Activated gamma-delta T cell (primary cell): ENCODE data around the gene ZMYND8.
A peak's percentile ranks its signal among the peaks of the same experiment; 100 is the strongest.
"Not testable (repeated sequence)": the region's sequence is repeated elsewhere in the genome, so short reads cannot be mapped to it uniquely, and the experiment has no call there.

Experiments used
- DNase-seq: peaks from one replicate; lab custom pipeline; 2025; lab: John Stamatoyannopoulos, UW

ZMYND8 gene

DNA sequence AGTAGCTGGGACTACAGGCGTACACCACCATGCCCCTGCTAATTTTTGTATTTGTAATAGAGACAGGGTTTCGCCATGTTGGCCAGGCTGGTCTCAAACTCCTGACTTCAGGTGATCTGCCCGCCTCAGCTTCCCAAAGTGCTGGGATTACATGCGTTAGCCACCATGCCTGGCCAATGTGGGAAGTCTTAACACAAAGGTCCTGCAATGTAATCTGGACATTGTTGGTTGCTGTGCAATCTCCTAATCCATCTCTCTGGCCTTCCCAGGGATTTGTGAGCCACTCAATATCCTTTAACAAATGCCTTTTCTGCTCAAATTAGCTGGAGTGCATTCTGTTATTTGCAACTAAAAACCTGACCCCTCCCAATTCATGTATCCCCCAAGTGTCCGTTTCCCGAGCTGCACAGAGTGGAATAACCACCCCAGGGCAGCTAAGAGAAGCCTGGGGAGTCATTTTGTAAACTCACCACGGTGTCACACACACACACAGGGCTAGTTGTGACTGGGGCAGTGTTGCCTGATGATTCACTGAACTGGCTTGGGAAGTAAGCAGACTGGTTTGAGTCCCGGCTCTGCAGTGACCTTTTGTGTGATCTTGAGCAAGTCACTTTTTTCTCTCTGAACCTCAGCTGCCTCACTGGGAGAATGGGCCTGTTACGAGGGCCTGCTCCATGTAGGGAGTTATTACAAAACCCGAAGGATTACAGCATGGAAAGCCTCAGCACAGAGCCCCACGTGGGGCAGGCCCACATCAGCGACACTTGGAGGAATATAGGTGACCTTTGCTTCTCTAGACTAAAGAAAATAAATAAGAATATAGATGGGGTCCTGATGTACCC lies 152.3 kb downstream of the ZMYND8 start:
- DNase-seq: no peak

DNA sequence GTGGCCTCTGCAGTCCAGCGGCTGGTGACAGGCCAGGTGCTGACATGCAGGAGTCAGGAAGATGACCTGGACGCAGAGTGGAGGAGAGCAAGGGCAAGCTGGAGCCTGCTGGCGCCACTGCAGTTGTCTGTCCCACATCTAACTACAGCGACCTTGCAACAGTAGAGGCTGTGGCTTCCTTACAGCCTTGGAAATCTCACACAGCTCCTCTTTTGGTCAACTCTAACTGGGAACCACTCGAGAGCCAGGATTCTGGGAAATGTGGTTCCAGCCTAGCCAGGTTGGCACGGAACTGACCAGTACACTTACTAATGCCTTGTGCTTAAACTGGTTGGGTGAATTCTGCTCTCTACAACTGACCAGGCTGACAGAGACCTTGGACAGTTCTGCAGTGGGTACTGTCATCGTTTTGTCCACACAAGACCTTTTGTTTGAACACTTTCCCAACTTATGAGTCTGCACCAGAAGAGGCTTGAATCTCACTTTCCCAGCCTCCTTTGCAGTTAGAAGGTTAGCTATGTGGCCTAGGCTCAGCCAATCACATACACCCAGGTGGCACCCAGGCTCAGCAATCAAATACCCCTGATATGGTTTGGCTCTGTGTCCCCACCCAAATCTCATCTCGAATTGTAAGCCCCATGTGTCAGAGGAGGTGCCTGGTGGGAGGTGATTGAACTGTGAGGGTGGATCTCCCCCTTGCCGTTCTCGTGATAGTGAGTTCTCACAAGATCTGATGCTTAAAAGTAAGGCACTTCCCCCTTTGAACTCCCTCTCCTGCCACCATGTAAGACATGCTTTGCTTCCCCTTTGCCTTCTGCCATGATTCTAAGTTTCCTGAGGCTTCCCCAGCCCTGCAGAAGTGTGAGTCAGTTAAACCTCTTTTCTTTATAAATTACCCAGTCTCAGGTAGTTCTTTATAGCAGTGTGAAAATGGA lies 153.5 kb downstream of the ZMYND8 start:
- DNase-seq: no peak

DNA sequence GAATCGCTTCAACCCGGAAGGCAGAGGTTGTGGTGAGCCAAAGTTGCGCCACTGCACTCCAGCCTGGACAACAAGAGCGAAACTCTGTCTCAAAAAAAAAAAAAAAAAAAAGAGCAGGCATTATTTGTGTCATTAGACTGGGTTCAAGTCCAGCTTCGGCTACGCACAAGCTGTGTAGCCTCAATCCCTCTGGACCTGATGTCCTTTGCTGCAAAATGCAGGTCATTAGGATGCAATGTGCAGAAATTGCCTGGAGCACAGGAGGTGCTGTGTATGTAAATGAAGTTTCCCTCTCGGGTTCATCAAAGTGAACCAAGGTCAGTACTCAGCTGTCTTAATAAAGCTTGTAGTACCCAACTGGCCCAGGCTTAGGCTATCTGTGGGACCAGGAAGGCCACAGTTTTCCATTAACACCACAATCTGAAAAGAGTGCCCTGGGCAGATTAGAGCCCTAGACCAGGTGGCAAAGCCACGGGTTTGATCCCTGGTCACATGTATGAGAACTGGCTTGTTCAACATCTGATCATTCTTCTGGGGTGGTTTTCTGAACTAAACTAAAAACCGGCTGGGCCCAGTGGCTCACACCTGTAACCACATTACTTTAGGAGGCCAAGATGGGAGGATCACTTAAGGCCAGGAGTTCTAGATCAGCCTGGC lies 155.3 kb downstream of the ZMYND8 start:
- DNase-seq: no peak

DNA sequence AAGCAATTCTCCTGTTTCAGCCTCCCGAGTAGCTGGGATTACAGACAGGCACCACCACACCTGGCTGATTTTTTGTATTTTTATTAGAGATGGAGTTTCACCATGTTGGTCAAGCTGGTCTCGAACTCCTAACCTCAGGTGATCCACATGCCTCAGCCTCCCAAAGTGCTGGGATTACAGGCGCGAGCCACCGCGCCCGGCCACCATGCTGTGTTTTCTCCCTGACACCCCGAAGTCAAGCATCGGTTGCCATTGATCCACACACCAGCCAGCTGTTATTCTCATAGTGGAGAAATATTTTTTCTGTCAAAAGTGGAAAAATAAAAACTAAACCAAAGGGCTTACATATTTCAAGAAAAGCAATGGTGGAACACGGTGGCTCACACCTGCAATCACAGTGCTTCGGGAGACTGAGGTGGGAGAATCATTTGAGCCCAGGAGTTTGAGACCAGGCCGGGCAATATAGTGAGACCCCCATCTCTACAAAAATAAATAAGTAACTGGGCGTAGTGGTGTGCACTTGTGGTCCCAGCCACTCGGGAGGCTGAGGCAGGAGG lies 157.4 kb downstream of the ZMYND8 start:
- DNase-seq: no peak

DNA sequence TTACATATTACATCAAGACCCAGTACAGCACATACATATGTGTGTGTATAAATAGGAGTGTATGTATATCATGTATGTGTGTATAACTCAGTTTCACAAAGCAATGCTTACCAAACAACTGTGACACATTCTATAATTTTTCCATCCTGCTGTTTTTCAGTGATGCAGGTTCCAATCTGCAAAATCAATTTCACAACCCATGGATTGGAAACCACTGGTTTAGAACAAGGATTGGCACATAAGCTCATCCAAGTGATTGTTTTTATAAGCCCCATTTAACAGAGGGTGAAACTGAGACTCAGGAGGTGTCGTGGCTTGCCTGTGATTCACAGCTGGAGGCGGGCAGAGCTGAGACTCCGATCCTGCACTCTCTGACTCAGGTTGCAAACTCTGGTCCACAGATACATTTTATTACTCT lies 158.2 kb downstream of the ZMYND8 start:
- DNase-seq: no peak

DNA sequence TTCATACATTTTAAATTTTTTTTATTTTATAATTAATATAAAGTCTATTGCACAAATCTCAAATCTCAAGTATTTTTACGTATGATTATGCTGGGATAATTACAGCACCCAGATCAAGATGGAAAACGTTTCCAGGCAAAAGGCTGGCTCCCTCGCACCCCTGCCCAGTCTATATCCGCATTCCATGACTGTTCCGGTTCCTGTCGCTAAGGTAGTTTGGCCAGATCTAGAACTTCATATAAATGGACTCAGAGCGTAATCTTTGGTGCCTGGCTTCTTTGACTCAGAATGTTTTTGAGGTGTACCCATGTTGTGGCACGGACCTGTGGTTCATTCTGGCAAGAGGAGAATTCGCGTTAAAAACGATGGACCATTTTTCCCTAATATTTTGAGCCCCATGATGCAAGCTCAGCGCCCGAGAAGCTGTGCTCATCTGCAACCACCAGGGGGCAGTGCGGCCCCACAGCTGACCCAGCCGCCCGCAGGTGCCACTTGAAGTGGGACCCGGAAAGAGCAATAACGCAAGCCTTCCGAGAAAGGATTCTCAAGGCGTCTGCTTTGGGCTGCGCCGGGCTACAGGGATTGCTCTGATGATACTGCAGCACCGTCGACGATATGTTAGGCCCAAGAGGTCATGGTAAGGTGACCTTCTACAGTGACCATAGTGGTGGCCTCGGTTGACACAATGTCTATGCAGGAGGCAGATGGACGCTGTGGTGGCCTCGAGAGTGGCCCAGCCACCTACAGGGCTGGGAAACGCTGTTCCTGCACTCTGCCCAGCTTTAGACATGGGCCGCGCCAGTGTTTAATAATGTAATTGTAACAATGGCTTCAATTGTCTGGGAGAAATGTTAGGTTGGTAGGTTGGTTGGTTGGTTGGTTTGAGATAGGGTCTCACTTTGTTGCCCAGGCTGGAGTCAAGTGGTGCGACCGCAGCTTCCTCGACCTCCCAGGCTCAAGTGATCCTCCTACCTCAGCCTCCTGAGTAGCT lies 160.1 kb downstream of the ZMYND8 start:
- peak; percentile 49 for DNase-seq

DNA sequence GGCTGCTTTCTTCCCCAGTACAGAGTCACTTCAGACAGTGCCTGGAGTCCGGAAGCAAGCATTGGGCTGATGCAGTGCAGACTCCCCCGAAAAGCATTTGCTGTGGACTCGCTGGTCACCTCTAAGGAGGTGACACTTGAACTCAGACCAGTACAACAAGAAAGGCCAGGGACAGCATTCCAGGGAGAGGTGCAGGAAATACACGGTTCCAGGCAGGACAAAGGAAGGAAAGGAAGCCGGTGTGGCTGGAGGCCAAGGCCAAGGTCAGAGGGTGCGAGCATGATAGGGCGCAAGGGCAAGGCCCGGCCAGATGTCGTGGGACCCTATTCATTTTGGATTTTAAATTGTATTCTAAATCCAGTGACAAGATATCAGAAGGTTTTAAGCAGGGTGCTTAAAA lies 160.9 kb downstream of the ZMYND8 start:
- no peak for DNase-seq

DNA sequence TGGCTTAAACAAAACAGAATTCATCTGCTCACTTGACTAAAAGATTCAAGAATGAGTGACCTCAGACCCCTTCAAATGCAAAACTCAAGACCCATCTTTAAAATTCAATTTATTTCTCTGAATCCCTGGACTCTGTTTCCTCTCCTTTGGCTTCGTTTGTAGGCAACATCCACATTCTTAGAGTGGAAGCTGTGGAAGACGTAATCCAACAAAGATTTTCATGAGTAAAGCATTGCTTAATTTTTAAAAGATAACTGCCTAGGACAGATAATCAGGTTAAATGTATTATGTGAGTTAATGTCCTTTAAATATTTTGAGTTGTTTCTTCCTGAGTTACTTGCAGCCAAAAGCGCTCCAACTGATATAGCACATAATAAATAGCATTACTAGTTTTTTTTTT lies 164.5 kb downstream of the ZMYND8 start:
- DNase-seq: no peak

DNA sequence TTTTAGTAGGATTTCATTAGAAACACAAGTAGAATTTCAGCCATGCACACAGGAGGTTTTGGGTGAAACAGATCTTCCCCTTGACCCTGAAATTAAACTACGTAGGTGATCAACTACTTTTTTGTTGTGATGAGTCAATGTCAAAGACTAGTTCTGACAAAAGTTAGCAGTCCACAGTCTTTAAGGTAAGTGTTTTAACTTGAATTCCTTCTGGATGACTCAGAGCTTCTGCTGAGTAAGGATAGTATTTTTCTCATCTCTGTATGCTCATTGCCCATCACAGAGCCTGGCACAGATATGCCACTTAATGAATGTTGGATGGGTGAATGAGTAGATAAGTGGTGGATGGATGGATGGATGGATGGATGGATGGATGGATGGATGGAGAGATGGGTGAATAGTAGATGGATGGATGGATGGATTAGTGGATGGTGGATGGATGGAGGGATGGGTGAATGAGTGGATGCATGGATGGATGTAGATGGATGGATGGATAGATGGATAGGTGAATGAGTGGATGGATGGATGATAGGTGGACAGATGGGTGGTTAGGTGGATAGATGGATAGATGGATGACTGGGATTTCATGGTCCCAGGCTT lies 165.3 kb downstream of the ZMYND8 start:
- no peak for DNase-seq

DNA sequence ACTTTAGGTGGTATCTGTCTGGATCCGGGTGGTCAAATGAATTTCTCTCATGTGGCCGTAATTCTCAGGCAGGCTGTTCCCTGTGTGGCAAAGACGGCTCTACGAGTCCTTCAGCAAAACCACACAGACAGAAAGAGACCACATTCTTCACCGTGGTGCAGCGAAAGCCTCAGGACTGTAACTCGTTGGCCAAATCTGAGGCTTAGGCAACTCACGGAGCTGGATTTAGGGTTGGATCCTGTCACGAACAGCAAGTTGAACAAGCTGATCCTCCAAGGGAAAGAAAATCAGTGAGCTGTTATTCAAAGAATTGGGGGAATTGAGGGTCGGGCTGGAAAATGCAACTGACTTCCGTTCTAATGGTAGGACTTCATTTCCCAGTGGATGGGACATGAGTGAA lies 167.4 kb downstream of the ZMYND8 start:
- no peak for DNase-seq

DNA sequence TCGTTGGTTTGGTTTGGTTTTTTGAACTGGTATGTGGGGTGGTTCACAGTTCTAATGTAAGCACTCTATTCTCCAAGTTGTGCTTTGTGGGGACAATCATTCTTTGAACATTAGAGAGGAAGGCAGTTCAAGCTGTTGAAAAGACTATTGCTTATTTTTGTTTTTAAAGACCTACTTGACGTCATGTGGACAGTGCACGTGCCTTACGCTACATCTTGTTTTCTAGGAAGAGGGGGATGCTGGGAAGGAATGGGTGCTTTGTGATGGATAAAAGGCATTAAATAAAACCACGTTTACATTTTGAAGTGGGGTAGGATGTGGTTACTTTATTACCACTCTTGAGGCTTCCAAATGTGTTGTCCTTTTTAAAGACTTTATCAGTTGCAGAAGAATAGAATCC lies 168.0 kb downstream of the ZMYND8 start:
- DNase-seq: no peak

DNA sequence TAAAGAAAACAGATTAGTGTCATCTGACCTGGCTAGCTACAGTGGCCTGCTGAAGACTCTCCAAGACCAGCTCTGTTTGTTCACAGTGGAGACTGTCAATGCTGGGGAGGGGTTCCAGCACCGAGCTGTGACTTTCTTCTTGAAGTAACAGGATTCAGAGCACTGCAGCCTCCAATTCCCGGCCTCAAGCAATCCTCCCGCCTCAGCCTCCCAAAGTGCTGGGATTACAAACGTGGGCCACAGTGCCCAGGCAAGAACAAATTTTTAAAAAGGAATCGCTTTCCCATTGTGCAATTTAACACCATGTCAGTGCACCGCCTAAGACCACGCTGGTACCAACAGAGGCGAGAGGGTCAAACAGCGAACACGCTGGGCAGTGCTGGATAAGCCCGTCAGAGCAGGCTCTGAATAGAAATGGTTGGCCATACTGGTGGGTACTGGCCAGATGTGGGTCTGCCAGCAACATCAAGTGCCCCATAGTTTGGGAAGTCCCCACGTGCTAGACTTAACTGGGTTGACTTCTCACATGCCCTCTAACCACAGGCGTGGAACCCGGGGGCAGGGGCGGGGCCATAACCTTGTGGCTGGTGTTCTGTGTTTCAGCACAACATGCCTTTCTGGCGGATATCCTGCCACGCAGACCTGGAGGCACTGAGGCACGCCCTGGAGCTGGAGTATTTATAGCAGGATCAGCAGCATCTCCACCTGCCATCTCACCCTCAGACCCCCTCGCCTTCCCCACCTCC lies 168.9 kb downstream of the ZMYND8 start:
- DNase-seq: no peak

DNA sequence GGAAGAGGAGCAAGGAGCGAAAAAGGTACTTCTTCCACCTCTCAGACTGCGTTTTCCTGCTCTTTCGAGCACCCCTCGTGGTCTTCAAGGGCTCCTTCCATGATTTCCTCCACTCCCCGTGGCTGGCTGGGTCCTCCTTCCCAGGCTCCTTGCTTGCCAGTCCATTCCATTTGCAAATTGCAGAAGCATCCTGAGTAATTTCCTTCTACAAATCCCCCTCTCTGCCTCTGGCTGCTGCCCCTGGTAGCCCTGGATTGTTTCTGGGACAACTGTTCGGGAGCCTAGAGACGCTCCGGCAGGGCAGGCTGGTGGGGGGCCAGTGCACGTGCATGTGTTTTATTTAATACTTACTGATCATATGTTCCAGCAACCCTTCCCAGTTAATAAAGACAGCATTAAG lies 173.1 kb downstream of the ZMYND8 start:
- DNase-seq: no peak

DNA sequence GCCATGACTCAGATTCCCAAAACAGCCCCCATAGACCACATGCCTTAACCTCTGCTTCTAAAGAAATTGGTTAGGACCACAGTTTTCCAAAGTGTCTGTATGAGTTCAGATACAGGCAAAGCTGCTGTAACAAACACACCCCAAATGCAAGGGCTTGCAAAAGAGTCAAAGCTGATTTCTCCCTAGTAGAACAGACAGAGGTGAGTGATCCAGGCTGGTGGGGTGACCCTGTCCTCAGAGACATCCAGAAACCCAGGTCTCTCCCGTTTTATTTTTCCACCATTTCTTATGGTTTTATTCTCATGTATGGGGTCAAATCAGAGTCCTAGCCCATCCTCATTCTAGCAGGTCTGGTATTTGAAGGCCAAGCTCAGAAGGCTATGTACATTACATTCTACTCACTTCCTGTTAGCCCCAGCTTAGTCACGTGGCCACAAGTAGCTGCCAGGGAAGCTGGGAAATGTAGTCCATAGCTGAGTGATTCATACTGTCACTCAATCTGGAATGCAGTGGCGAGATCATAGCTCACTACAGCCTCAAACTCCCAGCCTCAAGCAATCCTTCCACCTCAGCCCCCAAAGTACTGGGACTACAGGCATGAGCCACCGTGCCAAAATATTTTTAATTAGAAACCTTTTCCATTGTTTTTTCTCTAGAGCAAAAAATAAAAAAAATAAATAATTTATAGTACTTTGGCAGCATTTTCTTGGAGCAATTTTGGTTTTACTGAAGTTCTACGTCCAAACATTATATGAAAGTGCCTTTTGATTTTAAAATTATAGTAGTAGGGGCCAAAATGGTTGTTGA lies 175.2 kb downstream of the ZMYND8 start:
- no peak for DNase-seq

DNA sequence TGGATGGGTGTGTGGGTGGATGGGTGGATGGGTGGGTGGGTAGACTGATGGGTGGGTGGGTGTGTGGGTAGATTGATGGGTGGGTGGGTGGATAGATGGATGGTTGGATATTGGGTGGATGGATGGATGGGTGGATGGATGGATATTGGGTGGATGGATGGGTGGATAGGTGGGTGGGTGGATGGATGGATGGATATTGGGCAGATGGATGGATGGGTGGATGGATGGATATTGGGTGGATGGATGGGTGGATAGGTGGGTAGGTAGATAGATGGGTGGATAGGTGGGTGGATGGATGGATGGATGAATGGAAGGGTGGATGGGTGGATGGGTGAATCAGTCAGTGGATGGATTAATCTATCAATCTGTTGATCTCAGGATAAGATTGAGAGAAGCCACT lies 177.2 kb downstream of the ZMYND8 start:
- no peak for DNase-seq

DNA sequence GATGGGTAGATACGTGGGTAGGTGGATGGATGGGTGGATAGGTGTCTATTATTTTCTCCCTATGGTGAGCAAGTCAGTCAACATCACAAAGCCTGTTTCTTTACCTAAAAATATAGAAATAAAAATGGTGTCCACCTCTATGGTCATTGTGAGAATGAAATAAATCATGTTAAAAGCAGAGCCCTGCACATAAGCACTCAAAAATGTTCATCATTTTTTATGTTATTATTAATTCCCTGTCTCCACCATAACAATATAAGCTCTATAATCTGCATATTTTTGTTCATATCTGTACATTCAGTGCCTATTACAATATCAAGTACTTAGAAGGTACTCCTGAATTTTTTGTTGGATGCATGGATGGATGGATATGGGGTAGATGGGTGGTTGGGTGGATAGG lies 177.6 kb downstream of the ZMYND8 start:
- DNase-seq: no peak

DNA sequence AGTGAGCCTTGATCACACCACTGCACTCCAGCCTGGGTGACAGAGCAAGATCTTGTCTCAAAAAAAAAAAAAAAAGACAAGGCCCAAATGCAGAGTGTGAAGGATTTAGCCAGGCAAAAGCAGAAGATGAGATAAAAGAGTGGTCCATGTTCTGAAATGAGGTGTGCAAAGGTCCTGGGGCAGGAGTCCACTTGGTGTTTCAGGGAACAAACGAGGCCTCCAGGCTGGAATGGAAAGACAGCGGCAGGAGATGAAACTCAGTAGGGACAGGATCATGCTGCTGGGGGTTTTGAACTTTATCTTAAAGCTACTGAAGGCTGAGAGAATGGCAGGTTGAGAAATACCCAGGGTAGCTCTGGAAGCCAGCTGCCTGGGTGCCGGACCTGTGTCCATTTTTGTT lies 178.2 kb downstream of the ZMYND8 start:
- DNase-seq: no peak

DNA sequence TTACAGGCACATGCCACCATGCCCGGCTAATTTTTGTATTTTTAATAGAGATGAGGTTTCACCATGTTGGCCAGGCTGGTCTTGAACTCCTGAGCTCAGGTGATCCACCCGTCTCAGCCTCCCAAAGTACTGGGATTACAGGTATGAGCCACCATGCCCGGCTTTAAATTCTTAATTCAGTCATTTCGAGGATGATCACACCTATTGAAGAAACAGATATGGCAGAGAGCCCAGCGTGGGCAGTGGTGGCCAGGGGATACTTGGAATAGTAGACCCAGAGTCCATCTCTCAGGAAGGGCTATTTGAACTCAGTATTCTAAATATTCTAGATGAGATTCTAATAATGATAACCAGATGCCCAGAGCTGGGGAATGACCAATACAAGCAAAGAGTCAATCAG lies 180.3 kb downstream of the ZMYND8 start:
- DNase-seq: not testable (repeated sequence)

DNA sequence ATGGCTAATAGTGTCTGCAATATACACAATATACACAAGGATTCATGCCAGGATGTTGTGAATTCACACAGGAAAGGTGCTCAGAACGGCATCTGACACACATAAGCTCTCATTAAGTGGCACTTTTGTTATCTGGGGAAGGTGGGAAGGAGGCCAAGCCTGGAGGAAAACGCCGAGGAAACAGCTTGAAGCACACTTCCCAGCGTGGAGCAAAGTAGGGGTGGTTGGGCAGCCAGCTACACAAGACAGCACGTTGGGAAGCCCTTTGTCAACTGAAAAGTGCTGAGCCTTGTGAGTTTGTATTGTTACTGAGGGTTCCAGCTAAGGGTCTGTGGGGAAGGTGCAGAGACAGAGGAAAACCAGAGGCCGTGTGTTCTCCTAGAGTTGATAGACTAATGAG lies 181.0 kb downstream of the ZMYND8 start:
- DNase-seq: no peak
